Transverse colon (tissue), 4 donors: ENCODE measurements around the gene ACAP3. TPM values are rescaled to one million over a fixed set of nuclear protein-coding genes. Genes with fewer than 3 reads are reported as not detected.
A peak's percentile ranks its signal among the peaks of the same experiment; 100 is the strongest.

ENCODE experiments used
- DNase-seq: peaks from one replicate; pipeline ENCODE4 v3.0.0-alpha.2; 2019
- H3K27ac ChIP-seq, 4 donors: fragments of 200-600 bp; sonication (generic); 2 replicates each; pipeline ENCODE4 v1.5.1; 2016 to 2018; ENCODE audit warnings: inconsistent platforms in 4 of 4
- H3K27me3 ChIP-seq: fragments of 200-600 bp; sonication (generic); 2 replicates; pipeline ENCODE4 v1.5.1; 2017; ENCODE audit warnings: inconsistent platforms
- H3K36me3 ChIP-seq, 4 donors: fragments of 200-600 bp; sonication (generic); 2 replicates each; pipeline ENCODE4 v1.5.1; 2017 to 2019; ENCODE audit warnings: inconsistent platforms in 4 of 4
- H3K4me1 ChIP-seq, 4 donors: fragments of 200-600 bp; sonication (generic); 2 replicates each; pipeline ENCODE4 v1.5.1; 2017 to 2020; ENCODE audit warnings: inconsistent platforms in 4 of 4
- H3K4me3 ChIP-seq, 4 donors: fragments of 200-600 bp; sonication (generic); 1 replicate in 1 of 4; 2 replicates in 3 of 4; pipeline versions ENCODE4 v1.5.1 to v1.6.1; 2017 to 2019; ENCODE audit warnings: inconsistent platforms in 4 of 4
- H3K9me3 ChIP-seq, 2 donors: fragments of 200-600 bp; sonication (generic); 2 replicates each; pipeline ENCODE4 v1.5.1; 2017 to 2019; ENCODE audit warnings: inconsistent platforms in 2 of 2
- EP300 ChIP-seq: sonication (generic); formaldehyde crosslinking; IDR thresholded peaks from one replicate; pipeline ENCODE4 v1.6.1; 2017; ENCODE audit warnings: antibody characterized with exemption, low read depth
- POLR2A ChIP-seq: fragments of 450-650 bp; IDR thresholded peaks from one replicate; pipeline ENCODE4 v1.6.1; 2016; ENCODE audit warnings: antibody characterized with exemption, mild to moderate bottlenecking, moderate library complexity
- POLR2AphosphoS5 ChIP-seq, 3 donors: sonication (generic); formaldehyde crosslinking; IDR thresholded peaks; one replicate each; pipeline ENCODE4 v1.6.1; 2016; ENCODE audit warnings: antibody characterized with exemption in 3 of 3
- WGBS, 2 donors: methylation state at CpG; one replicate each; pipeline ENCODE4 v1.1.5; 2018; ENCODE audit warnings: low coverage in 1 of 2; 5-methylcytosine and 5-hydroxymethylcytosine counted together
- in situ Hi-C, 4 donors: fragments of 200-750 bp; cut with MboI; loops; one replicate each; pipeline versions ENCODE4 v1.15.0 to v1.15.1; 2017; ENCODE audit warnings: low sequenced_read_pairs in 3 of 4, low pct_ligation_motif_present in 1 of 4, low pct_unique_long_range_greater_than_20kb in 1 of 4
- intact Hi-C: fragments of 100-400 bp; cut with DNase I; formaldehyde crosslinking; loops from one replicate; pipeline ENCODE4 v1.15.1; 2023; ENCODE audit warnings: low total_unique reads
- total RNA-seq, 4 donors: library from RNA; depleted of rRNA; stranded (reverse); fragments of >200 nt; gene quantifications; one replicate each; pipeline ENCODE4 v1.1.0, GENCODE V29; 2016
- TF ChIP-seq, protein P1 (sequence below), 5 experiments: fragments of 200-600 bp in 3 of 5; fragments of 450-650 bp in 2 of 5; sonication (generic) in 3 of 5; IDR thresholded peaks; 1 replicate in 2 of 5; 2 replicates in 3 of 5; pipeline ENCODE4 v1.5.1; 2016 to 2017; ENCODE audit warnings: antibody characterized with exemption in 5 of 5, inconsistent platforms in 3 of 5, mild to moderate bottlenecking in 2 of 5, moderate library complexity in 1 of 5

ACAP3 gene
- total RNA-seq, 4 donors from 2014 or later = 52.4 to 190 (median 99.5) TPM

DNA sequence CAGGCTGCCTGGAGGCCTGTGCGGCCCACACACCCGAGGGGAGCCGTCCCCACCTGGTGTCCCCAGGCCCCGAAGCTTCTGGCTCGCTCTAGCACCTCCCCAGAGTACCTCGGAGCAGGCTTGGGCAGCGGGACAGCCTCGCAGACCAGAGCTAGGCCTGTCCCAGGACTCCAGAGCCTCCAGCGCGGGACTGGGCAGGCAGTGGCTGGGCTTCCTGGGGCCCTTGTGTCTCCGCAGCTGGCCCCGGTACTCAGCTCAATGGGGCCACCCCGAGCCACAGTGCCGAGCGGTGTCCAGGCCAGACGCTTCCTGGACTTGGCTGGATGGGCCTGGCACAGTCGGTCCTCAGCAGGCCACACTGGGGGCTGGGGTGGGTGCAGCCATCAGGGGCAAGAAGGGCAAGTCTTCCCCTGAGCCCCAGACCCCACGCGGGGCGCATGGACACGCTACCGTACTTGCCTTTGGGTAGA is 22.6 kb downstream of the ACAP3 start:
- Histone ChIP-seq H3K27ac (no peak overlapping the region), H3K9me3 (no peaks in the 10 kb centered on the region), H3K36me3 (no peaks in the 10 kb centered on the region), H3K4me3 (no peak overlapping the region), H3K27me3 (peaks cover 33% of the 10 kb centered on the region), H3K4me1 (peaks cover 8 to 24% (median 11%) of the 10 kb centered on the region in 4 donors)
- WGBS, 2 donors = 97% methylated on average over 15 of the region's 22 CpGs; no CpG with 5 or more reads in 1 of the 2 donors
- TF ChIP-seq, protein P1, sequence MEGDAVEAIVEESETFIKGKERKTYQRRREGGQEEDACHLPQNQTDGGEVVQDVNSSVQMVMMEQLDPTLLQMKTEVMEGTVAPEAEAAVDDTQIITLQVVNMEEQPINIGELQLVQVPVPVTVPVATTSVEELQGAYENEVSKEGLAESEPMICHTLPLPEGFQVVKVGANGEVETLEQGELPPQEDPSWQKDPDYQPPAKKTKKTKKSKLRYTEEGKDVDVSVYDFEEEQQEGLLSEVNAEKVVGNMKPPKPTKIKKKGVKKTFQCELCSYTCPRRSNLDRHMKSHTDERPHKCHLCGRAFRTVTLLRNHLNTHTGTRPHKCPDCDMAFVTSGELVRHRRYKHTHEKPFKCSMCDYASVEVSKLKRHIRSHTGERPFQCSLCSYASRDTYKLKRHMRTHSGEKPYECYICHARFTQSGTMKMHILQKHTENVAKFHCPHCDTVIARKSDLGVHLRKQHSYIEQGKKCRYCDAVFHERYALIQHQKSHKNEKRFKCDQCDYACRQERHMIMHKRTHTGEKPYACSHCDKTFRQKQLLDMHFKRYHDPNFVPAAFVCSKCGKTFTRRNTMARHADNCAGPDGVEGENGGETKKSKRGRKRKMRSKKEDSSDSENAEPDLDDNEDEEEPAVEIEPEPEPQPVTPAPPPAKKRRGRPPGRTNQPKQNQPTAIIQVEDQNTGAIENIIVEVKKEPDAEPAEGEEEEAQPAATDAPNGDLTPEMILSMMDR (IDR thresholded peaks at IDR 0.05) = no peak
- no peak for TF ChIP-seq POLR2AphosphoS5 (IDR thresholded peaks at IDR 0.05)
- TF ChIP-seq EP300 = no peak
- intact Hi-C loops (no loop called here), in situ Hi-C loops (no loop called here)
- DNase-seq = no peak

DNA sequence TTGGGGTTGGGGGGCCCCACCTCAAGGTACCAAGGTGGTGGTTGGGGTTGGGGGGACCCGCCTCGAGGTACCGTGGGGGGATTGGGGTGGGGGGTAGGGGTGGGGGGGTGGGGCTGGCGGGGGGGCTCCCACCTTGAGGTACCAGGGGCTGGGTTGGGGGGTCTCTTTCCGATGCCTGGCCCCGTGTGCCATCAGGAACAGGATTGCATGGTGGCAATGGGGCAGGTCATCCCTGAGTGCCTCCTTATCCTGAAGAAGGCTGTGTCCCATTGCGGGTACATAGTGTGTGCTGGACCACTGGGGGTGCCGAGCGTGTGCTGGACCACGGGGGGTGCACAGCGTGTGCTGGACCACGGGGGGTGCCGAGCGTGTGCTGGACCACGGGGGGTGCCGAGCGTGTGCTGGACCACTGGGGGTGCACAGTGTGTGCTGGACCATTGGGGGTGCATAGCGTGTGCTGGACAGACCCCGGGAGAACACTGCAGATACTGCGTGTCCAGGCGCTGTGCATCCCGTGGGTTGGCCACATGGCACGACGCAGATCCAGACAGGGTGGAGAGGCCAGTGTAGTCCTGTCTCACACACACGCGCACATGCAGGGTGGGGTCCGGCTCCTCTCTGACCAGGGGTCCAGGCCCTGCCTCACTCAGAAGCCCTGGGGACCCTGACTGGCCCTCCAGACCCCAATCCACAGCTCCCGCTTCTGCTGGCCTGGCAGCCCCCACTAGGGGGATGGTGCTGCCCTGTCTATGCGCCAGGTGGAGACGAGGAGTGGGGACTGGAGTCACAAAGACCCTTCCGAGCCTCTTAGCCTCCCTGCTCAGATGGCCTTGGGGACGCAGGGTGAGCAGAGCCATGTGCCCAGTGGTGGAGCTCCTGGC is 23.3 kb downstream of the ACAP3 start:
- Histone ChIP-seq H3K4me3 (no peak overlapping the region), H3K36me3 (no peaks in the 10 kb centered on the region), H3K27me3 (peaks cover 33% of the 10 kb centered on the region), H3K9me3 (no peaks in the 10 kb centered on the region), H3K4me1 (peaks cover 8 to 24% (median 11%) of the 10 kb centered on the region in 4 donors), H3K27ac (no peak overlapping the region)
- in situ Hi-C loops (no loop called here), intact Hi-C loops (no loop called here)
- WGBS, 2 donors = 82% methylated on average over 27 of the region's 32 CpGs; no CpG with 5 or more reads in 1 of the 2 donors
- TF ChIP-seq EP300 = no peak
- TF ChIP-seq, protein P1 (IDR thresholded peaks at IDR 0.05) = no peak
- no peak for TF ChIP-seq POLR2A
- no peak for TF ChIP-seq POLR2AphosphoS5 (IDR thresholded peaks at IDR 0.05)
- no peak for DNase-seq

DNA sequence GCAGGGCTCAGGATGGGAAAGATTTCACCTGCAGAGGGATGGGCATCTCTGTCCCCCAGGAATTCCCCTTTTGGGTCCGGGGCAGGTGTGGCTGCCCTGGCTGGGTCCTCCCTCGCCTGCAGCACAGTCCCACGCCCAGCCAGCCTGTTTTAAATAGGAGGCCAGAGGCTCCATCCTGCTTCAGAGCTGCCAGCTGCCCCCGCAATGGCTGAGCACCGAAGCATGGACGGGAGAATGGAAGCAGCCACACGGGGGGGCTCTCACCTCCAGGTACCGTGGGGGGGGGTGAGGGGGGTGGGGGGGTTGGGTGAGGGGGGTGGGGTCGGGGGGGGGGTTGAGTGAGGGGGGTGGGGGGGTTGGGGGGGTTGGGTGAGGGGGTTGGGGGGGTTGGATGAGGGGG is 23.9 kb downstream of the ACAP3 start:
- H3K27ac ChIP-seq = no peak overlapping the region
- peak; percentile 8 for DNase-seq
- H3K4me3 ChIP-seq = no peak overlapping the region
- intact Hi-C loops = no loop called here
- in situ Hi-C loops = no loop called here
- no peaks in the 10 kb centered on the region for H3K36me3 ChIP-seq
- TF ChIP-seq POLR2A = no peak
- no peak for TF ChIP-seq POLR2AphosphoS5 (IDR thresholded peaks at IDR 0.05)
- TF ChIP-seq, protein P1 (IDR thresholded peaks at IDR 0.05) = no peak
- no peak for TF ChIP-seq EP300
- H3K27me3 ChIP-seq = peaks cover 33% of the 10 kb centered on the region
- WGBS, 2 donors = no CpG with 5 or more reads among the region's 9 CpGs
- no peaks in the 10 kb centered on the region for H3K9me3 ChIP-seq
- H3K4me1 ChIP-seq = peaks cover 8 to 24% (median 11%) of the 10 kb centered on the region in 4 donors

DNA sequence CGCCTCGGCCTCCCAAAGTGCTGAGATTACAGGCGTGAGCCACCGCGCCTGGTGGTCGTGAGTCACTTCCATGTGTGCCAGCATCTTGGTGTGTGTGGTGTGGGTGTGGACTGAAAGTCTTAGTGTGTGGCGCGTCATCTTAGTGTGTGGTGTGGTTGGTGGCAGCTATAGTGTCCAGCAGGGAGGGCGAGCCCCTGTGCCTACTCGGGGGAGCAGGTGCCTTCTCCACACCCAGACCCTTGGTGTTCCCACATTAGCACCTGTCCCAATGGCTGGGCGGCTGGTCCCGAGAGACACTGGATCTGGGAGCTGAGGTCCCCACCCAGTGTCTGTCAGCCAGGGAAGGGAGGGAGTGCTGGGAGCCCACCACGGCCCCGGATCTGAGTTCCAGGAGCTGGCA is 24.7 kb downstream of the ACAP3 start:
- intact Hi-C loops (no loop called here), in situ Hi-C loops (no loop called here)
- Histone ChIP-seq H3K9me3 (no peaks in the 10 kb centered on the region), H3K4me1 (peaks cover 8 to 24% (median 11%) of the 10 kb centered on the region in 4 donors), H3K27ac (no peak overlapping the region), H3K4me3 (no peak overlapping the region), H3K27me3 (peaks cover 33% of the 10 kb centered on the region), H3K36me3 (no peaks in the 10 kb centered on the region)
- DNase-seq = no peak
- 71% methylated on average over 14 of the region's 14 CpGs; no CpG with 5 or more reads in 1 of the 2 donors for WGBS, 2 donors
- TF ChIP-seq, protein P1 (IDR thresholded peaks at IDR 0.05) = no peak
- no peak for TF ChIP-seq POLR2AphosphoS5 (IDR thresholded peaks at IDR 0.05)
- no peak for TF ChIP-seq POLR2A
- no peak for TF ChIP-seq EP300
